Fibroblast of pulmonary artery (primary cell): Measurements from ENCODE around the gene GTF2H3.
"Not testable (repeated sequence)": the region's sequence is repeated elsewhere in the genome, so short reads cannot be mapped to it uniquely, and the experiment has no call there.

Source experiments
- DNase-seq: peaks from one replicate; pipeline ENCODE4 v3.0.0-alpha.2; 2010; ENCODE audit warnings: low read depth
- H3K4me3 ChIP-seq: replicated peaks from 2 replicates; pipeline ENCODE4 v1.5.1; 2011; ENCODE audit warnings: low read depth, mild to moderate bottlenecking, control low read depth, low read length, moderate library complexity
- TF ChIP-seq, protein P1 (sequence below): IDR thresholded peaks from 2 replicates; pipeline ENCODE4 v1.5.1; 2011; ENCODE audit warnings: mild to moderate bottlenecking, control low read depth, low read length, inconsistent platforms; ENCODE audit errors: missing control alignments

GTF2H3 gene

DNA sequence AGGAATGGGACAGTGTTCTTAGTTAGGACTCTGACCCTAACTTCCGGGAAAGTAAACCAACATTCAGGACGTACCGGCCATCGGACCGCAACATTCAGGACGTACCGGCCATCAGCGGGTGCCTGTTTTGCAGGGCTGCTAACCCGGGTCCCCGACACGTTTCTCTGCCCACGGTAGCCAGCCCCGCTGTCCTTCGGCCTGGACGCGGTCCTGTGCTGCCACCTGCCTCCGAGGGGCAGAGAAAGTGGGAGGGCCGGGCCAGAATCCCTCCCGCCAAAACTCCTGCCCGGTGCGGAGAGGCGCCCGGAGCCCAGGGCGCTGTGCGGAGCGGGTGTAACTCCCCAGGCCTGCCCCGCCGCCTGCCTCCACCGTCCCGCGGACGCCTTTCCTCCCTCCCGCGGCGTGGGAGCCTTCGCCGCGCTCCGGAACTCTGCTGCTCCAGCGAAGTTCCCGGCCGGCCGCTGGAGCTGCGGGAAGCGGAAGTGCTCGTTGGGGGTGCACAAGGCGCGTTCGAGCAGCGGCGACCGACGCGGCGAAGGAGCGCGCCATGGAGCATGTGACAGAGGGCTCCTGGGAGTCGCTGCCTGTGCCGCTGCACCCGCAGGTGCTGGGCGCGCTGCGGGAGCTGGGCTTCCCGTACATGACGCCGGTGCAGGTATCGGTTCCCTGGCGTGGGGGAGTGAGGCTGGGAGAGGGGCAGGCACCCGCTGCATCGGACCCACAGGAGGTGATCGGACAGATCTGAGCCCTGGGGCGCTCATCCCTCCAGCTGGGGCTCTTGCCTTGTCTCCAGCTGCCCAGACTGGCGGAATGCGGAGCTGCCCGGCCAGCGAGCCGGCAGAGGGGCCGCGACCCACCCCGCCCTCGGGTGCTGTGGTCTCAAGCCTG is 31.8 kb upstream of the GTF2H3 start, which contains the start of gene DDX55:
Gene DDX55, plus strand, starts transcription at position 498 of the 888 bp plus-strand sequence. Its CDS starts 50 bp downstream, at position 548.
- TF ChIP-seq, protein P1, sequence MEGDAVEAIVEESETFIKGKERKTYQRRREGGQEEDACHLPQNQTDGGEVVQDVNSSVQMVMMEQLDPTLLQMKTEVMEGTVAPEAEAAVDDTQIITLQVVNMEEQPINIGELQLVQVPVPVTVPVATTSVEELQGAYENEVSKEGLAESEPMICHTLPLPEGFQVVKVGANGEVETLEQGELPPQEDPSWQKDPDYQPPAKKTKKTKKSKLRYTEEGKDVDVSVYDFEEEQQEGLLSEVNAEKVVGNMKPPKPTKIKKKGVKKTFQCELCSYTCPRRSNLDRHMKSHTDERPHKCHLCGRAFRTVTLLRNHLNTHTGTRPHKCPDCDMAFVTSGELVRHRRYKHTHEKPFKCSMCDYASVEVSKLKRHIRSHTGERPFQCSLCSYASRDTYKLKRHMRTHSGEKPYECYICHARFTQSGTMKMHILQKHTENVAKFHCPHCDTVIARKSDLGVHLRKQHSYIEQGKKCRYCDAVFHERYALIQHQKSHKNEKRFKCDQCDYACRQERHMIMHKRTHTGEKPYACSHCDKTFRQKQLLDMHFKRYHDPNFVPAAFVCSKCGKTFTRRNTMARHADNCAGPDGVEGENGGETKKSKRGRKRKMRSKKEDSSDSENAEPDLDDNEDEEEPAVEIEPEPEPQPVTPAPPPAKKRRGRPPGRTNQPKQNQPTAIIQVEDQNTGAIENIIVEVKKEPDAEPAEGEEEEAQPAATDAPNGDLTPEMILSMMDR, result peak; percentile 28
- DNase-seq, result peak; percentile 84
- H3K4me3 ChIP-seq, result peak within 1 kb of the TSS; percentile 92

DNA sequence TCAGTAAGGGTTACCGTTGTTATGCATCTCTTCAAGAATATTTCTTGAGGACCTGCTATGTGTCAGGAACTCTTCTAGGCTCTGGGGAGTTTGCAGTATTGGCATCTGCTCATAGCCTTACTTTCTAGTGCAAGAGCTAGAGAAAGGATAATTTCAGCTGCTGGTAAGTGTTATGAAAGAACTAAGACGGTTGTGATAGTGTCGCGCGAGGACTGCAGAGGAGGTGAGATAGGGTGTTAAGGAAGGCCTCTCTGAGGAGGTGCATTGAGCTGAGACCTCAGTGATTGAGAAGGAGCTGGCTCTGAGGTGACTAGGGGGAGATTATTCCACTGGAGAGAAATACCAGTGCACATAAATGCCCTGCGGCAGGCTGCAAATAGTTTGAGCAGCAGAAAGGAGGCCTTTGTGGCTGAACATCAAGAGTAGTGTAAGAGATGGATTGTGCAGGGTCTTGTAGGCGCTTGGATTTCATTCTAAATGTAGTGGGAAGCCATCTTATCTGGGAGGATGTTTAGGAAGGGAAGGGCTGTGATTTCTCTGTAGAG is 30.9 kb upstream of the GTF2H3 start:
- peak; percentile 20 for DNase-seq
- peak overlapping the region; percentile 92 for H3K4me3 ChIP-seq
- TF ChIP-seq, protein P1, result no peak

DNA sequence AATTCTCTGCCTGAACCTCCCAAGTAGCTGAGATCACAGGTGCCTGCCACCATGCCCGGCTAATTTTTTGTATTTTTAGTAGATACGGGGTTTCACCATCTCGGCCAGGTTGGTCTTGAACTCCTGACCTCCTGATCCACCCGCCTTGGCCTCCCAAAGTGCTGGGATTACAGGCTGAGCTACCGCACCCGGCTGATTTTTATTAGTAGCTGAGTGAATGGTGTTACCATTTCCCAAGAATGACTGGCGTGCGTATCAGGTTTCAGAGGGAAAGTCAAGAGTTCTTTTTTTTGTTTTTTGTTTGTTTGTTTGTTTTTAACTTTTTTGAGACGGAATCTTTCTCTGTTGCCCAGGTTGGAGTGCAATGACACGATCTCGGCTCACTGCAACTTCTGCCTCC is 30.1 kb upstream of the GTF2H3 start:
- not testable (repeated sequence) for DNase-seq, H3K4me3 ChIP-seq

DNA sequence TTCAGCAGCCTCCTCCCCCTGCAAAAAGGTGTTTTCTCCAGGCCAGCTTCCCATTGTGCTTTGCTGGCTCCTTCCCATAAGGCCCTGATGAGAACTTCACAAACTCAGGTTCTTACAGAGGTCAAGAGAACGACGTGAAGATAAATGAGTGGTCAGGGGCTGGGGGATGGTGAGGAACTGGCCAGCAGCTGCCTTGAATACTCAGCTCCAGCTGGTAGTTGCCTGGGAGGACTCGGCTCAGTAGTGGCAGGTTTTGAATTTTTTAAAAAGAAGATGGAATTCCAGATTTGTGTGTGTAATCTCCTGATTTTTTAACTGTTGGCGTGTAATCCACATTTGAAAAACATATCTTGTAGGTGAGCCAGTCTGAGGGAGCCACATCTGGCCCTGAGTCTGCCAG is 25.9 kb upstream of the GTF2H3 start:
- H3K4me3 ChIP-seq, result no peak overlapping the region
- DNase-seq, result no peak
- TF ChIP-seq, protein P1, result no peak

DNA sequence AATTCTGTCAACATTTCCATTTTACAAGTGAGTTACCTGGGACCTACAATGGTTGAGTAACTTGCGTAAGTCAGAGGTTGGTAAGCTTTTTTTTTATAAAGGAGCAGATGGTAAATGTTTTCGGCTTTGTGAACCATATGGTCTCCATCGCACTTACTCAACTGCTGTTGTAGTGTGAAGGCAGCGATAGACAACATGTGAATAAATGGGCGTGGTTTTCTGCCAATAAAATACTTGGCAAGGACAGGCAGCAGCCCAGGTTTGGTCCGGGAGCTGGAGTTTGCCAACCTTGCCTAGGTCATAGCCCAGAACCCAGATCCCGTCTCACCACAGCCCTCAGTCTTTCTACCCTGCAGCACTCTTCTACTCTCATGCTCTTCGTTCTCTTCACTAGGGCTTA is 25.4 kb upstream of the GTF2H3 start:
- TF ChIP-seq, protein P1, result no peak
- DNase-seq, result no peak
- no peak overlapping the region for H3K4me3 ChIP-seq

DNA sequence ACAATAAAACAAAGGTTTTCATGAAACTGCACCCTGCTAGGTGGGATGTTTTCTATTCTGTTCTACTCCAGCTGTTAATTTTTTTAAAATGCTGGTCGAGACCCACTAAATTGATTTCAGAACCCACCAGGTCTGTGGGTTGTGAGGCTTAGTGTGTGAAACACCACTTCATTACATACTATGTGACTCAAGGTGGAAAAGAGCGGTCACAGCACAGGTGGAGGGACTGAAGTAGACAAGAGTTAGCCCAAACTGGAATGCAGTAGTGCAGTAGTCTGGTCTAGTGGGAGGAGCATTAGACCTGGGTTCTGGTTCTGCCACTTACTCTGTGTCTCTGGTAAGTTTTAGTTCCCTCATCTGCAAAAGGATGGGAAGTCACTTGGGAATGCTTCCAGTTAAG is 19.5 kb upstream of the GTF2H3 start:
- no peak overlapping the region for H3K4me3 ChIP-seq
- TF ChIP-seq, protein P1, result no peak
- DNase-seq, result no peak

DNA sequence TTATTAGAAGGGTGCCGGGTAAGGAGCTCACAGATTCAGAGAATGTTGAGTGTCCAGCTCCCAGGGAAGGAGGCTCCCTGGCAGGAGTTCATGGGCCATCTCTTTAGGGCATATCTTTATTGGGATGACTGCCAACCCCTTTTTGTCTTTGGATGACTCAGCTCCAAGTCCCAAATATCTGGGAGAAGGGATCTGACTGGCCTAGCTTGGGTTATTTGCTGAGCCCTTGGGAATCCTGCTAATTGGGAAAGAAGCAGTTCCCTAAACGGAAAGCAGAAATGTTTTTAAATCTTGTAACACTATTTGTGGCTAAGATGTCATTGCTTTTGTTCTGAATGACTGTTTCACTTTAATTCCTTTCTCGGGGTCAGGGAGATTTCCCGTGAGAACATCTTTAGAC is 19.1 kb upstream of the GTF2H3 start:
- peak; percentile 54 for DNase-seq
- TF ChIP-seq, protein P1, result no peak
- no peak overlapping the region for H3K4me3 ChIP-seq
